GM18502 (cell line): ENCODE measurements around the gene CCL11.

Experiments used
- ATAC-seq: cut with Tn5 transposase; IDR thresholded peaks from one replicate; pipeline ENCODE4 v1.9.1; 2021; ENCODE audit warnings: mild to moderate bottlenecking; ENCODE audit not compliant: unreplicated experiment, poor library complexity

Gene CCL11

GRCh38 chr17:34285286-34285792, at the start of gene CCL11:
CCL11 (plus strand) TSS chr17:34285742; CDS start chr17:34285809, 67 bp downstream.
- ATAC-seq, result no peak

DNA sequence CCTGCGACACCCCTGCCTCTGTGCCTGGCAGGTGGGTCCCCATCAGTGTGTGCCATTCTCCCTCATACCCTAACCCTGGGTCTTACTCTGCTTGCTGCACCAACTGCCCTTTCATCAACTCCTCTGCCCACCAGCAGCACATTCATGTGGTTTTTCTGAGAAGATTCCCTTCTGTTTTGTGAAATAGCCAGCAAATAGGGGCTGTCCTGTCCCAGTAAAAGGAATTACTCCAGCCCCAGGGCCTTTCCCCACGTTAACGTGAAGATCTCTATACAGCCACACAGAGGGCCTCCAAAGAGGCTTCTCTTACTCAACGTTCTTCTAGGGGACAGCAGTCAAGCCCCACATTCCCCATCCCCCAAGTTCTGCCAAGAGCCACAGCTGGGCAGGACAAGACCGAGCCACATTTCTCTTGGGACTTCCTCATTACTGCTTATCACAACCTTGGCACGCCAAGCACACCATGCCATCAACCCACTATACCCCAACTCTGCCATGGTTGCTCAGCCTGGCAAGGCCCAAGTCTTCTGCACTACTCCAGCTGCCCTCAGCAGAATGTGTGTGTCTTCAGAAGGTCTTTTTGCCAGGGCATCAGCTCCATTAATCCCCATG, 49.2 kb upstream of the CCL11 start:
- no peak for ATAC-seq

- no peak for ATAC-seq
Observed at GRCh38 chr17:34237458-34237857, 48.1 kb upstream of the CCL11 start.

DNA sequence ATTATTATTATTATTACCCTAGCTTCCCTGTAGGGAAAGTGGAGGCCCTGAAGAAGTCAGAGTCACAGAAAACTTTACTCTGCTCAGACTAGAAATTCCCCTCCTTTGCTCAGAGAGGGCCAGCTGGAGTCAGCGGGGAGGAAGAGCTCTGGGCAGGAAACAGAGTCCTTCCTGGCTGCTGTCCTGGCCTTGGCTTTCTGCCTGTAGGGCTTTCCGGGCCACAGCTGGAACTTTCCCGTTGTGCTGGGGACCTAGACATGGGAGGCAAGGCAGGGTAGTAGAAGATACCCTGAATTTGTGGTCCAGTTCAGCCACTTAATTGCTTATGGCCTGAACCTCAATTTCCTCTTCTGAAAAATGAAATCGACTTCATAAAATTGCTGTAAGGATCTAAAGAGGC, 44.5 kb upstream of the CCL11 start:
- no peak for ATAC-seq

DNA sequence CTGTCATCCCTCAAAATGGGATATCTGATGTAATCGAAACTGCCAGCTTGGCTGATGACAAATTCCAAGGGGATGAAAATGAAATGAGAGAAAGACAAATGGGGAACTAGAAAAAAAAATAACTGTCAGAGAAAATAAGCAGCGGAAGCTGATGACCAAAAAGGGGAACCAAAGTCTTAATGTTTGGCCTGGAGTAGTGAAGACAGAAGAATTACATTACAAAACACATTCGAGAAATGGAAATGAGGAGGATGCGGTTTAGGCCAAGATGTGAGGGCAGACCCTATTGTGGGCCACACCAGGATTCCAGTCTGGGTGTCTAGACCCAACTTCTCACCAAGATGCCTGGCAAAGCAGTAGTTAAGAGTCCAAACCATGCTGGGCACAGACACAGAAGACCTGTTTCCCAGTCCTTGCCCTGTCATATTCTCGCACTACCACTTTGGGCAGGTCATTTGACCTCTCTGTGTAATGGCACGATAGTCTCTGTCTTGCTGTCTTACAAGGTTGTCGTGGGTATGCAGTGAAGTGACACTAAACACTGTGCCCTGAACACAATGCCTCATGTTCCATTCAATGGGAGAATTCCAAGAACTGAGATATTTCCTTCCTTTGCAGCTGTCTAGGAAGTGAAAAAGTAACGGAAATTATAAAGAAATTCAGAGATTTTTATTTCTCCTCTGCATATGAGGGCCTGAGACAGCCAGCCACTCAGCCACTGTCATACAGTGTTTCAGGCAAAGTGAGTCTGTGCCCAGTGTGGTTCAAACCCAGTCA, 42.8 kb upstream of the CCL11 start:
- no peak for ATAC-seq

DNA sequence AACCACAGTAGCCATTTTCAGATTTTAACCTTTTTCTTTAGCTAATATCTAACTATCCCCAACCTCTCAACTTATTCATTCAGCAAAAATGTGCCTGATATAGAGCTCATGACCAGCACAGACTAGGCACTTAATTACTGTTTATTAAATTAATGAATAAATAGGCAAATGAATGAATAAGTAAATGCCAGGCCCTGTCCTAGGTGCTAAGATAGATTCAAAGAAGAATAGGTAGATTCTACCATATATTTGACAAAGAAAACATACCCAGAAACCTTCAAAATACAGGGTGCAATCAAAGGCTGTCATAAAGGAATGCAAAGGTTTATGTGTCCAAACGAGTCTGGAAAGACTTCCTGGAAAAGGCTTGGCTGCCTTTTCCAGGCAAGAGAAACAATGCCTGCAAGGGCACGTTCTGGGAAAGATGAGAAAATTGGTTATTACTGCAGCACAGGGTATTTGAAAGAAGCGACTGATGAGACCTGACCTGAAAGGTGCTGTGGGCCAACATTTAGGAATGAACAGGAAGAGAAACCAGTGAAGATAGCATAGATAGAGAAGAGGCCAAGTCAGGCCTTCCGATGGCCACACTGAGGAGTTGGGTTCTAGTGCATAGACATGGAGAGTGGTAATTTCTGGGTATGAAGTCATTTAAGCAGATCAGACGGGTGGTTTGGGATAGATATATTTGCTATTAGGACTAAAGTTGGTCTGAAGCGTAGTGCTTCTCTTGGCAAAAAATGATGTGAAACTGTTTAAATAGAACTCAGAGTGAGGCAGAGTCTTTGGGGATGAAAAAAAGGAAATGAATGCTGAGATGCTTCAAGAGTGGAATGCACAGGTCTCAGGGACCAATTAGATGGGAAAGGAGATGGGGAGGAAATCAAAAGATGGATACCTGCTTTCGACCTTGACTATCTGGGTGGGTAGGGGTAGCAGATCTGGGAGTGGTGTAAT, 41.9 kb upstream of the CCL11 start:
- no peak for ATAC-seq

- ATAC-seq, result no peak
Observed at GRCh38 chr17:34245351-34245905, 40.1 kb upstream of the CCL11 start.

DNA sequence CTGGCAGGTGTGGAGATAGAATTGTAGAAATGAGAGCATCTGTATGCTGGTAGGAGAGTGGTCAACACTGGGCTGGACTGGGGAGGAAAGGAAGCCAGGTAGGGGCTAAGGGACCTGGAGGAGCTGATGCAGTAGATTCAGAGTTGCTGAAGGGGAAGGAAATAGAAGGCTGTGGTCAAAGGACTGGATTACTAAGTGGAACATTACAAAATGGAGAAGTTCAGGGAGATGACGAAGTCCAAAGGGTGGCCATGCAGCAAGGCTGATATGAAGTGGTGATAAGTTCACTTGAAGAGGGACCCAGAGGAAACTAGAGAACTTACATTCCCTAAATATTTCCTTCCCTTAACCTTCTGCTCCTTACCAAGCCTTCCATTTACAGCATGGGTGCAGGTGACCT, 39.1 kb upstream of the CCL11 start:
- ATAC-seq, result no peak

- ATAC-seq, result no peak
Observed at GRCh38 chr17:34246881-34247280, 38.7 kb upstream of the CCL11 start.

- ATAC-seq, result no peak
Observed at GRCh38 chr17:34248511-34249024, 37.0 kb upstream of the CCL11 start.

DNA sequence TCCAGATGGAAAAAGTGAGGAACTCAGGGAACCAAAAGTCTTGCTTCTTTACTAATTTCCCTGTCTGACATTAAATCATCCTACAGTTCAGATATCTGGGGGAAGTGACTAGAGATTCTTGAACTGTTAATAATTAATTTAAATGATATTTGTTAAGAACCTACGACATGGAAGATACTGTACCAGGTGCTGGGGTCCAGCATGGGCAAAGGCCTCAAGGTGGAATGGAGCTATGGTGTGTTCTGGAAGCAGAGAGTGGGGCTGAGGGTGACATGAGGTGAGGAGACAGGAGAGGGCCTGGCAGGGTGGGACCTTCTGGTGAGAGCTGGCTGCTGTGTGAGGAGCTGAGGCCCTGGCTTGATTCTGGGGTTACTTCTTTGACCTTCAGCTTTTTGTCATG, 36.5 kb upstream of the CCL11 start:
- no peak for ATAC-seq

DNA sequence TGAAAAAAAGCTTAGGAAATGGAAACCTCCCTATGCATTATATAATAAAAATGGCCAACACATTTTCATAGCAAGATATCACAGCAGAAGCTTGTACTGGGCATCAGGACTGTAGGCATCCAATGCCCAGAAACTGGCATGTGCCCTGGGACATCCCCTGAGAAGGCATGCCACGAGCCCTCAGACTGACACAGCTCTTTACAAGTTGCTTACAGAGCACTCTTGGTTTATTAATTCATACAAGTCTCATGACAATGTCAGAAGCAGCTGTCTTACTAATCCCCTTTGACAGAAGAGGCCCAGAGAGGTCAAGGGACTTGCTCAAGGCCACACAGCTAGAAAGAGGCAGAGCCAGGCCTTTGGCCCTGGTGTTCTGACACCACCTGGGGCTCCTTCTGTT, 36.1 kb upstream of the CCL11 start:
- no peak for ATAC-seq

DNA sequence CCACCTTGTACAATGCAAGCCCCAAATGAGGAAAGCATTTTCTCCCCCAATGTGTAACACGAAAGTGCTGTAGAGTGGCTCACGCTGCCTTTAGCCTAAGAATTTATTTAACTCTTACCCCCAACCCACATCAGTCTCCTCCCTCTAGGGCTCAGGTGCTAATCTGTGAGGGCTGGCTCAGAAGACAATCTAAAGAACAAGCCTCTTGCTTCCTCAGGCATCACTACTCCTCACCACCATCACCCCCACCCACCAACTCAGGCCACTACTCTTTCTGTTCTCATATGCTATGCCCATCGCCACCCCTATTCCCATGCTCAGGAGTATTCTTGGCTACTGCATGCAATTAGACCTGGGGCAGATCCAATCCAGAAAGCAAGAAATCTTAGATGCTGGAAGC, 34.4 kb upstream of the CCL11 start:
- ATAC-seq, result no peak

DNA sequence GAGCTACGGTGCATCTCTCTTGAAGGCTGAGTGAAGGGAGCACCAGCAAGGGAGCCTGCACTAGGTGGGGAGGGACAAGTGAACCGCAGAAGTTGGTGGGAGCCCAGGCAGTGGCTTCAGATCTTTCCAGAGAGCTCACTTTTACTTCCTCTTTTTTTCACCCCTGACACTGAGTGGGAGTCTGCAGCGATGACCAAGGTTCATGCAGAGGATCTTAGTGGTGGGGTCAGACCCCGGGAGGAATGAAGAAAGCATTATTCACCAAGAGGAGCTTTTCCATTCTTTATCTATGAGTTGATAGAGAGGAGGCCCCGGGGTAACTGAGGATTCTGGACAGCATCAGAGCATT, 33.5 kb upstream of the CCL11 start:
- ATAC-seq, result peak; percentile 48

DNA sequence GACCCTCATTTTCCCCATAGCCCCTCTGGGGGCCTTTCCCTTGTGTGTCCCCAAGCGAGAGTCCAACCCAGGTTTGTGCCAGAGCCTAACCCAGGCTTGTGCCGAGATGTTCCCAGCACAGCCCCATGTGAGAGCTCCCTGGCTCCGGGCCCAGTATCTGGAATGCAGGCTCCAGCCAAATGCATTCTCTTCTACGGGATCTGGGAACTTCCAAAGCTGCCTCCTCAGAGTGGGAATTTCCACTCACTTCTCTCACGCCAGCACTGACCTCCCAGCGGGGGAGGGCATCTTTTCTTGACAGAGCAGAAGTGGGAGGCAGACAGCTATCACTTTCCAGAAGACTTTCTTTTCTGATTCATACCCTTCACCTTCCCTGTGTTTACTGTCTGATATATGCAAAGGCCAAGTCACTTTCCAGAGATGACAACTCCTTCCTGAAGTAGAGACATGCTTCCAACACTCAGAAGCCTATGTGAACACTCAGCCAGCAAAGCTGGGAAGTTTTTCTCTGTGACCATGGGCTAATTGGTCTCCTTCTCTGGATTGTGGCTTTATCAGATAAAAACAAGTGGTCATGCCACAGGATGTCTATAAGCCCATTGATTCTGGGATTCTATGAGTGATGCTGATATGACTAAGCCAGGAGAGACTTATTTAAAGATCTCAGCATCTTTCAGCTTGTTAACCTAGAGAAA, 33.0 kb upstream of the CCL11 start:
- ATAC-seq, result no peak

DNA sequence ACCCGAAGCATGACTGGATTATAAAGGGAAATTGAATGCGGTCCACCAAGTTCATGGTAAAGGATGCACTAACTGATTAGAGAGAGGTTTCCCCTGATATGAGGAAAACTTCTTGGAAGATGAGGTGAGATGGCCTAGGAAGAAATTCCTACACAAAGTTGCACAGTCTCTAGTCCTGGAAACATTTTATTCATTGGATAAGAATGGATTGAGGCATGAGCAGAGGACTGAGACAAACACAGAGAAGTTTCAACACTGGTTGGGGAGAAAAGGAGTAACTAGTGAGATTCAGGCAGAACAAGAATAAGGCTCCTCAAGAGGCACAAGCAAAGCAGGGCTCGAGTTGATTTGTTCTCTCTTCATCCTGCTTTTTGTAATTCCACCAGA, 32.4 kb upstream of the CCL11 start:
- ATAC-seq, result no peak

DNA sequence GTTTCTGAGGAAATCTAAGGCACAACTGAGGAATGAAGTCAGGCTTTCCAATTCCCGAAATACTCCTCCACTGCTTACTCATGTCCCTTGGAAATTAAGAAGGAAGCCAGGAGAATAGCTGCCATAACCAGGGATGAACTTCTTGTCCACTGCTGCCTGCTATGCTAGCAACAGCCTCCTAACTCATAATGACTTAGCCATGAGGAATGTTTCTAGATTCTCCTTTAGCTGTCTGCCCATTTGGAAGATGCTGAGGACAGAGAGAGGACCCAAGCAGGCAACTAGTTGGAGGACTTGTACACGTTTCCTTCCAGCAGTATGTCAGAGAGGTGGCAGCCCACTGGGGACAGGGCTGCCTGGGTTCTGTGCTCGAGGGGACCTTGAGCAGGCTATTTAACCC, 31.4 kb upstream of the CCL11 start:
- ATAC-seq, result no peak

GRCh38 chr17:34254651-34255380, 30.7 kb upstream of the CCL11 start, which contains the start of gene CCL2:
CCL2 (plus strand) TSS chr17:34255285; CDS start chr17:34255350, 65 bp downstream.
- ATAC-seq, result no peak

DNA sequence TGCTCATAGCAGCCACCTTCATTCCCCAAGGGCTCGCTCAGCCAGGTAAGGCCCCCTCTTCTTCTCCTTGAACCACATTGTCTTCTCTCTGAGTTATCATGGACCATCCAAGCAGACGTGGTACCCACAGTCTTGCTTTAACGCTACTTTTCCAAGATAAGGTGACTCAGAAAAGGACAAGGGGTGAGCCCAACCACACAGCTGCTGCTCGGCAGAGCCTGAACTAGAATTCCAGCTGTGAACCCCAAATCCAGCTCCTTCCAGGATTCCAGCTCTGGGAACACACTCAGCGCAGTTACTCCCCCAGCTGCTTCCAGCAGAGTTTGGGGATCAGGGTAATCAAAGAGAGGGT, 30.2 kb upstream of the CCL11 start:
- ATAC-seq, result no peak
